OCI-LY1 (cell line): ENCODE results near the gene G6PD.

ENCODE experiments used
- H2AFZ ChIP-seq: fragments of 200-600 bp; sonication (generic), shearing (Covaris generic); 2 replicates; pipeline ENCODE4 v1.6.0; 2014; ENCODE audit warnings: antibody characterized with exemption, mild to moderate bottlenecking, low read length
- H3F3A ChIP-seq: fragments of 200-600 bp; sonication (generic), shearing (Covaris generic); 2 replicates; pipeline ENCODE4 v1.6.0; 2014; ENCODE audit warnings: mild to moderate bottlenecking, antibody characterized with exemption, low read length, moderate library complexity; ENCODE audit not compliant: insufficient read depth
- H3K27ac ChIP-seq: fragments of 200-600 bp; sonication (generic); 2 replicates; pipeline ENCODE4 v1.5.1; 2014; ENCODE audit warnings: low read length, mixed run types, mild to moderate bottlenecking, low read depth; ENCODE audit not compliant: poor library complexity, severe bottlenecking
- H3K27me3 ChIP-seq: fragments of 200-600 bp; sonication (generic); 2 replicates; pipeline ENCODE4 v1.6.0; 2014; ENCODE audit warnings: antibody characterized with exemption, mild to moderate bottlenecking, low read length, moderate library complexity; ENCODE audit not compliant: insufficient read depth
- H3K36me3 ChIP-seq: fragments of 200-600 bp; sonication (generic); 2 replicates; pipeline ENCODE4 v1.6.1; 2014; ENCODE audit warnings: mild to moderate bottlenecking, antibody characterized with exemption, low read length, moderate library complexity, mixed read lengths; ENCODE audit not compliant: insufficient read depth
- H3K4me1 ChIP-seq: fragments of 200-600 bp; sonication (generic); 2 replicates; pipeline ENCODE4 v1.5.1; 2014; ENCODE audit warnings: mild to moderate bottlenecking, low read length, moderate library complexity; ENCODE audit not compliant: insufficient read depth, severe bottlenecking
- H3K4me2 ChIP-seq: fragments of 200-600 bp; sonication (generic), shearing (Covaris generic); 2 replicates; pipeline ENCODE4 v1.6.1; 2014; ENCODE audit warnings: low read length
- H3K4me3 ChIP-seq: fragments of 200-600 bp; sonication (generic); 2 replicates; pipeline ENCODE4 v1.5.1; 2014; ENCODE audit warnings: low read length, low read depth, mild to moderate bottlenecking, mixed read lengths; ENCODE audit not compliant: poor library complexity, severe bottlenecking
- H3K79me2 ChIP-seq: fragments of 200-600 bp; shearing (Covaris generic); 2 replicates; pipeline ENCODE4 v1.6.1; 2016; ENCODE audit warnings: mixed run types, low read length, mixed read lengths; ENCODE audit not compliant: insufficient read depth
- H3K9ac ChIP-seq: fragments of 200-600 bp; sonication (generic), shearing (Covaris generic); 2 replicates; pipeline ENCODE4 v1.6.1; 2014; ENCODE audit warnings: mild to moderate bottlenecking, low read length, mixed read lengths
- H3K9me2 ChIP-seq: fragments of 200-600 bp; sonication (generic), shearing (Covaris generic); 2 replicates; pipeline ENCODE4 v1.6.1; 2014; ENCODE audit warnings: low read depth, mild to moderate bottlenecking, low read length, mixed read lengths
- H3K9me3 ChIP-seq: fragments of 200-600 bp; shearing (Covaris generic); 2 replicates; pipeline ENCODE4 v1.6.1; 2014; ENCODE audit warnings: low read length, mixed read lengths
- H4K20me1 ChIP-seq: fragments of 200-600 bp; sonication (generic), shearing (Covaris generic); 2 replicates; pipeline ENCODE4 v1.6.0; 2016; ENCODE audit warnings: mild to moderate bottlenecking, low read length; ENCODE audit not compliant: insufficient read depth
- CTCF ChIP-seq: fragments of 200-600 bp; sonication (generic), shearing (Covaris generic); IDR thresholded peaks from 2 replicates; pipeline ENCODE4 v1.5.1; 2017; ENCODE audit warnings: mild to moderate bottlenecking, antibody characterized with exemption, low read length, moderate library complexity, mixed read lengths
- EZH2 ChIP-seq: fragments of 200-600 bp; sonication (generic), shearing (Covaris generic); IDR thresholded peaks from 2 replicates; pipeline ENCODE4 v1.8.0; 2017; ENCODE audit warnings: borderline replicate concordance, mixed run types, mild to moderate bottlenecking, antibody characterized with exemption, low read length, moderate library complexity, mixed read lengths

The G6PD gene

GRCh38 chrX:154515090-154515965, 31.3 kb downstream of the G6PD start:
- Histone ChIP-seq H3K4me1 (peaks cover 13% of the 10 kb centered on the region), H3K36me3 (no peaks in the 10 kb centered on the region), H3K27ac (peak overlapping the region; percentile 25), H3K4me3 (peak overlapping the region; percentile 78), H2AFZ (no peak overlapping the region), H3F3A (no peaks in the 10 kb centered on the region), H3K9me3 (no peaks in the 10 kb centered on the region), H4K20me1 (no peaks in the 10 kb centered on the region), H3K79me2 (no peaks in the 10 kb centered on the region), H3K27me3 (no peaks in the 10 kb centered on the region), H3K9ac (peak overlapping the region; percentile 88), H3K4me2 (peak overlapping the region; percentile 96), H3K9me2 (no peaks in the 10 kb centered on the region)
- TF ChIP-seq CTCF (no peak), EZH2 (no peak)

GRCh38 chrX:154513716-154514115, 32.9 kb downstream of the G6PD start:
- Histone ChIP-seq H3F3A (no peaks in the 10 kb centered on the region), H3K4me2 (no peak overlapping the region), H3K9me2 (no peaks in the 10 kb centered on the region), H3K4me1 (peaks cover 13% of the 10 kb centered on the region), H3K27me3 (no peaks in the 10 kb centered on the region), H3K9ac (no peak overlapping the region), H3K79me2 (no peaks in the 10 kb centered on the region), H3K9me3 (no peaks in the 10 kb centered on the region), H2AFZ (no peak overlapping the region), H4K20me1 (no peaks in the 10 kb centered on the region), H3K27ac (no peak overlapping the region), H3K36me3 (peaks cover 13% of the 10 kb centered on the region), H3K4me3 (no peak overlapping the region)
- TF ChIP-seq CTCF: no peak
- TF ChIP-seq EZH2: no peak

GRCh38 chrX:154512879-154513553, 33.6 kb downstream of the G6PD start:
- H2AFZ ChIP-seq: no peak overlapping the region
- H3K36me3 ChIP-seq: peaks cover 14% of the 10 kb centered on the region
- TF ChIP-seq CTCF: no peak
- no peak for TF ChIP-seq EZH2
- H3K9me2 ChIP-seq: no peaks in the 10 kb centered on the region
- H3K4me2 ChIP-seq: no peak overlapping the region
- no peak overlapping the region for H3K9ac ChIP-seq
- H4K20me1 ChIP-seq: no peaks in the 10 kb centered on the region
- H3K27me3 ChIP-seq: no peaks in the 10 kb centered on the region
- H3K4me3 ChIP-seq: no peak overlapping the region
- no peak overlapping the region for H3K27ac ChIP-seq
- H3K4me1 ChIP-seq: peaks cover 13% of the 10 kb centered on the region
- no peaks in the 10 kb centered on the region for H3F3A ChIP-seq
- no peaks in the 10 kb centered on the region for H3K9me3 ChIP-seq
- no peaks in the 10 kb centered on the region for H3K79me2 ChIP-seq
